HG02678 (cell line): ENCODE results near the gene CPNE8.

Experiments used
- ATAC-seq: cut with Tn5 transposase; IDR thresholded peaks from one replicate; pipeline ENCODE4 v1.9.1; 2021; ENCODE audit warnings: mild to moderate bottlenecking, moderate library complexity; ENCODE audit not compliant: unreplicated experiment

Gene CPNE8

DNA sequence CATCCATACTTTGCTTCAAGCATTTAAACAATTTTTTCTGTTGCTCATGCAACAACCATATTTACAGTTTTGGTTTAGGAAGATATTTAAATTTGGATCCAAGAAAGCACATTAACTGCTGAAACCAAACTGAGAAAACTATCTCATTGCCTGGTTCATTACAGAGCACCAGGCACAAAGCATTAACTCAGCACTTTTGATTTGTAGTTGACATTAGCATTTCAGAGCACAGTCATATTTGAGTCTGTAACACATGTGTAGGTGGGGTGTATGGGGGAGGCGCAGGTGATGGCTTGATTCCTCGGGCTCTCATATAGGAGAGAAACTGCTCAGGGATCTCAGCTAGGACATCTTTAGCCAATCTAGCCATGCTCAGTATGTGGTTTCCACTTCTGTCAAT lies 251.7 kb downstream of the CPNE8 start:
- no peak for ATAC-seq

- no peak for ATAC-seq
Measured at GRCh38 chr12:38648813-38649212, 256.6 kb downstream of the CPNE8 start.

DNA sequence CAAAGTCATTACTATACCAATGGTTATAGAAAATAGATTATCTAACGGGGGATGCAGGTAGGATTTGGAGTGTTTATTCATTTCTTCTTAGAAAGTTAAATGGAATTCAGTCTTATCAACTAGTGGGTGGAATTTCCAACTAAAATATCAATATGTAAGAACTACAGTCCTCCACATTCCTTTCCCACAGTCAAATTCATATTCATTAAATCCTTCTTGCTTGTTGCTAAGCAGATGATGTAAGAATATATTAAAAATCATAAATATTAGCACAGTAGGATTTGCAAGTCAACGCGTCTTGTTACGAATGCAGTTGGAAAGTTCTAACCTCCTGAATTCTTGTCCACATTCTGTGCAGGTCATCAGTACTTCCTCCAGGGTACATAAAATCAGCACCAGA lies 259.2 kb downstream of the CPNE8 start:
- no peak for ATAC-seq

DNA sequence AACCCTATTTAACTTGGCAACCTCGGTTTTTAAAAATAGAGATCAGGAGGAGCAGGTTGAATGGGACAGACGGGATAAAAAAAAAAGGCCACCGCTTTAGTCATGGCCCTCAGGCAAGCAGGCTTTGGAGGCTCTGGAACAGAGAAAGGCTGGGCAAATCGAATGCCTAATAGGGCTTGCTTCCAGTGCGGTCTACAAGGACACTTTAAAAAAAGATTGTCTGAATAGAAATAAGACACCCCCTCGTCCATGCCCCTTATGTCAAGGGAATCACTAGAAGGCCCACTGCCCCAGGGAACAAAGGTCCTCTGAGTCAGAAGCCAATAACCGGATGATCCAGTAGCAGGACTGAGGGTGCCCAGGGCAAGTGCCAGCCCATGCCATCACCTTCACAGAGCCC lies 265.8 kb downstream of the CPNE8 start:
- no peak for ATAC-seq

- no peak for ATAC-seq
Measured at GRCh38 chr12:38638401-38638800, 267.0 kb downstream of the CPNE8 start.

DNA sequence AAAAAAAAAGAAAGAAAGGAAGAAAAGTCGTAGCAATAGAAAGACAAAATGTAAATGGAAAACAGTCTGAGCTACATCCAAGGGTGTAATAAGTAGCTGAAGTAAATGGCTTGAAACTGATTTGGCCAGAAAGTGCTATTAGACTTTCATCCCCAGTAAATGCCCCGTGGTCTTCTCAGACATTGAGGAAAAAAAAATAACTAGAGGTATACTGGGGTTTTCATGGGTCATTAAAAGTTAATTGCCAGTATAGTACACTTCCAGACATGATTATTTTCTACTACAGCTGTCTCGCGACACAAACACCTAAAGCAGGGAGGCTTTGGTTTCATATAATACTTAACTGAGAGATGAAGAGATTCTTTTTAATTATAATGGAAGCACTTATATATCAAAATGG lies 271.9 kb downstream of the CPNE8 start:
- ATAC-seq = no peak

DNA sequence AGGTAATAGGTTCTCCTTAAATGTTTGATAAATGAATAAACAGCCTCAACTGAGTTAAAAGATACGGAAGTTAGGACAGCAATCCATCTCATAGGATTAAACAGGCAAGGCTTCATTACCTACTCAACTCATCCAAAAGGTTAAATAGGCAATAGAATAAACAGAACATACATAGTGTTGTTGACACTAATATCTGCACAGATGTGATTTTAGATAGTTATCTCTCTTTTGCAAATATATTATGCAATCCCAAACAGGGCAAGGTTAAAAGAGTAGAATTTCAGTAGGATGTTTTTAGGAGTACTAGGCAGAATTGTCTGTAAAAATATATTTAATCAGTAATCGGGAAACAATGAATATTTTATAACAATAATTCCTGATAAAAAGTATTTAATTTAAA lies 276.3 kb downstream of the CPNE8 start:
- no peak for ATAC-seq

- no peak for ATAC-seq
Measured at GRCh38 chr12:38628288-38628687, 277.1 kb downstream of the CPNE8 start.

GRCh38 chr12:38625306-38625705 lies 280.1 kb downstream of the CPNE8 start:
- ATAC-seq = no peak

DNA sequence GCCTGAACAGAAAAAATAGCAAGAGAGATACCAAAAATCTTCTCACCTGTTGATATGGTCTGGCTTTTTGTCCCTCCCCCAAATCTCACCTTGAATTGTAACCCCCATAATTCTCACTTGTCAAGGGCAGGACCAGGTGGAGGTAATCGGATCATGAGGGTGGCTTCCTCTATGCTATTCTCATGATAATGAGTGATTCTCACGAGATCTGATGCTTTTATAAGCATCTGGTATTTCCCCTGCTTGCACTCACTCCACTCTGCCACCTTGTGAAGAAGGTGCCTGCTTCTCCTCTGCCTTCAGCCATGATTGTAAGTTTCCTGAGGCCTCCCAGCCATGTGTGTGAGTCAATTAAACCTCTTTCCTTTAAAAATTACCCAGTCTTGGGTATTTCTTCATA lies 291.2 kb downstream of the CPNE8 start:
- ATAC-seq = no peak

GRCh38 chr12:38610808-38611350 lies 294.5 kb downstream of the CPNE8 start:
- ATAC-seq = no peak

DNA sequence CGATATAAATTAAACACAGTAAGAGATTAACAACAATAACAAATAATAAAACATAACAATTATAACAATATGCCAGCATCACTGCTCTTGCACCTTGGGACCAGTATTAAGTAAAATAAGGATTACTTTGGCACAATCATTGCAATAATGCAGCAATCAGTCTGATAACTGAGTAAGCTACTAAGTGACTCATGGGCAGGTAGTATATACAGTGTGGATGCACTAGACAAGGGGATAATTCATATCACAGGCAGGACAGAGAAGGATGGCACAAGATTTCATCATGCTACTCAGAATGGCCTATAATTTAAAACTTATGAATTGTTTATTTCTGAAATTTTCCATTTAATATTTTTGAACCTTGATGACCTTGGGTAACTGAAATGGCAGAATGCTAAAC lies 298.1 kb downstream of the CPNE8 start:
- no peak for ATAC-seq
